K562 (cell line): ENCODE data around the gene CCDC192. TPM values are rescaled to one million over a fixed set of nuclear protein-coding genes. Genes with fewer than 3 reads are reported as not detected.

Experiments
- ATAC-seq: fragments of 200-7000 bp; cut with Tn5 transposase; 3 replicates; pipeline ENCODE4 v1.9.1; 2020; ENCODE audit warnings: moderate library complexity
- BruUV-seq: library from RNA; stranded (reverse); fragments of 400-500 nt; replicated peaks from 2 replicates; lab custom pipeline; 2021; lab: Mats Ljungman, UMichigan
- CTCF ChIA-PET: fragments of 300-600 bp; formaldehyde crosslinking; extraction: SDS; loops from one replicate; lab custom pipeline; 2021; ENCODE audit warnings: low intra/inter-chr PET ratio; lab: Yijun Ruan, JAX
- POLR2A ChIA-PET: fragments of 300-600, 350-650 bp; sonication (Branson Sonifier 250); formaldehyde crosslinking; extraction: SDS; loops from one replicate; lab custom pipeline; 2021; ENCODE audit warnings: antibody characterized with exemption, inconsistent platforms; lab: Yijun Ruan, JAX
- DNase-seq, 4 experiments: peaks; one replicate each; pipeline versions ENCODE4 v3.0.0 to v3.0.0-alpha.2; 2011 to 2018; ENCODE audit warnings: low spot score in 3 of 4, mixed read lengths in 3 of 4; ENCODE audit errors: extremely low read depth in 1 of 4
- FAIRE-seq: peaks from 2 replicates; lab custom pipeline; 2011; peaks lifted over from hg19 to GRCh38; lab: Jason Lieb, UNC
- H2AFZ ChIP-seq: 2 replicates; pipeline ENCODE4 v1.6.0; 2011; ENCODE audit warnings: low read depth, low read length, control low read depth, inconsistent platforms
- H3K27ac ChIP-seq: fragments of 200-600 bp; 3 replicates; pipeline ENCODE4 v1.8.0; 2011; ENCODE audit warnings: low read depth, mild to moderate bottlenecking, control low read depth, inconsistent platforms, low read length, moderate library complexity, mixed read lengths; ENCODE audit errors: extremely low read depth
- H3K27me3 ChIP-seq, 2 experiments: fragments of 300-600 bp in 1 of 2; 2 replicates in 1 of 2; 3 replicates in 1 of 2; pipeline versions ENCODE4 v1.6.0 to v1.8.0; 2011; ENCODE audit warnings: inconsistent platforms in 2 of 2, low read length in 2 of 2, mild to moderate bottlenecking in 1 of 2, mixed read lengths in 1 of 2, moderate library complexity in 1 of 2; ENCODE audit not compliant: control insufficient read depth in 2 of 2, insufficient read depth in 2 of 2
- H3K36me3 ChIP-seq: fragments of 300-600 bp; 3 replicates; pipeline ENCODE4 v1.8.0; 2011; ENCODE audit warnings: mild to moderate bottlenecking, low read length, inconsistent platforms; ENCODE audit not compliant: control insufficient read depth, insufficient read depth
- H3K4me1 ChIP-seq, 2 experiments: fragments of 200-600 bp in 1 of 2; replicated peaks in 1 of 2; 2 replicates in 1 of 2; 3 replicates in 1 of 2; pipeline versions ENCODE4 v1.5.1 to v1.8.0; 2011; ENCODE audit warnings: inconsistent platforms in 2 of 2, low read length in 2 of 2, mild to moderate bottlenecking in 1 of 2, mixed read lengths in 1 of 2, moderate library complexity in 1 of 2; ENCODE audit not compliant: control insufficient read depth in 2 of 2, insufficient read depth in 2 of 2
- H3K4me2 ChIP-seq: 2 replicates; pipeline ENCODE4 v1.6.1; 2011; ENCODE audit warnings: low read length, control low read depth, inconsistent platforms, mixed read lengths; ENCODE audit not compliant: insufficient read depth
- H3K4me3 ChIP-seq: fragments of 200-600 bp; sonication (generic), shearing (Covaris generic); 2 replicates; pipeline ENCODE4 v1.5.1; 2016; ENCODE audit warnings: control low read depth, inconsistent platforms
- H3K79me2 ChIP-seq: fragments of 200-600 bp; 3 replicates; pipeline ENCODE4 v1.8.0; 2011; ENCODE audit warnings: low read length, inconsistent platforms; ENCODE audit not compliant: control insufficient read depth, insufficient read depth
- H3K9ac ChIP-seq, 2 experiments: 2 replicates each; pipeline versions ENCODE4 v1.6.0 to v1.6.1; 2011; ENCODE audit warnings: low read depth in 2 of 2, low read length in 2 of 2, control low read depth in 1 of 2, inconsistent platforms in 1 of 2, mild to moderate bottlenecking in 1 of 2, mixed read lengths in 1 of 2; ENCODE audit not compliant: insufficient read depth in 1 of 2
- H3K9me1 ChIP-seq: one replicate; pipeline ENCODE4 v1.6.0; 2011; ENCODE audit warnings: inconsistent platforms, mild to moderate bottlenecking, low read length, moderate library complexity; ENCODE audit not compliant: control insufficient read depth, insufficient read depth
- H3K9me3 ChIP-seq: replicated peaks from 2 replicates; pipeline ENCODE4 v1.5.1; 2011; ENCODE audit warnings: low read depth, low read length, inconsistent platforms; ENCODE audit not compliant: control insufficient read depth, insufficient read depth
- H4K20me1 ChIP-seq: replicated peaks from 2 replicates; pipeline ENCODE4 v1.6.1; 2011; ENCODE audit warnings: low read length, inconsistent platforms, mixed read lengths; ENCODE audit not compliant: control insufficient read depth, insufficient read depth
- PHTF2 ChIP-seq: fragments of 250-450 bp; sonication (Bioruptor Pico); IDR thresholded peaks from 2 replicates; pipeline ENCODE4 v1.5.0; 2021; ENCODE audit warnings: mild to moderate bottlenecking
- ZNF407 ChIP-seq: fragments of 450-650 bp; IDR thresholded peaks from 2 replicates; pipeline ENCODE4 v1.6.1; 2016; ENCODE audit warnings: low read depth
- ZNF512 ChIP-seq: IDR thresholded peaks from 2 replicates; pipeline ENCODE4 v1.6.1; 2016; ENCODE audit warnings: missing genetic modification characterization, missing compliant biosample characterization
- ZNF584 ChIP-seq: fragments of 200-800 bp; sonication (Bioruptor generic); IDR thresholded peaks from 2 replicates; pipeline ENCODE4 v1.6.1; 2016; ENCODE audit warnings: low read depth, mild to moderate bottlenecking, missing genetic modification characterization, missing compliant biosample characterization
- WGBS: fragments of 100-300 bp; shearing (Covaris generic); methylation state at CpG from one replicate; pipeline ENCODE4 v1.1.6; 2016; ENCODE audit warnings: low coverage, mixed read lengths; ENCODE audit not compliant: insufficient coverage; ENCODE audit errors: missing lambda C conversion rate; 5-methylcytosine and 5-hydroxymethylcytosine counted together
- in situ Hi-C: fragments of 300-500 bp; cut with MboI; formaldehyde crosslinking; loops from 4 replicates; pipeline ENCODE4 v1.15.0; 2018; ENCODE audit warnings: inconsistent platforms, mixed read lengths
- intact Hi-C: fragments of 100-400 bp; cut with micrococcal nuclease; formaldehyde crosslinking; loops from 2 replicates; pipeline ENCODE4 v1.14.2; 2022
- polyA plus RNA-seq, 8 experiments: library from polyadenylated mRNA; depleted of rRNA in 4 of 8; stranded (reverse) in 5 of 8; unstranded in 3 of 8; fragments of >200 nt; fragmentation: Nextera tagmentation in 2 of 8; fragmentation: Illumina TruSeq in 1 of 8; extraction: Ambion mirVana in 2 of 8; extraction: Trizol in 1 of 8; gene quantifications; 2 replicates each; pipeline versions ENCODE4 v1.2.1 to v1.2.3, GENCODE V29; 2011 to 2014; ENCODE audit warnings: inconsistent platforms in 1 of 8, missing spikeins in 1 of 8
- total RNA-seq, 7 experiments: library from RNA; depleted of rRNA in 6 of 7; stranded (reverse); fragments of >200 nt in 6 of 7; fragmentation: Illumina TruSeq in 2 of 7; extraction: Trizol in 2 of 7; gene quantifications; 2 replicates each; pipeline versions ENCODE4 v1.2.1 to v1.2.3, GENCODE V29; 2011 to 2021; ENCODE audit warnings: low replicate concordance in 1 of 7

CCDC192 gene
- total and polyA plus RNA-seq, 9 of the 15 experiments (the other 6 are each of a cell fraction or from before 2014, with no cell fraction given): 0.21 to 0.66 (median 0.38) TPM; not detected in 2

DNA sequence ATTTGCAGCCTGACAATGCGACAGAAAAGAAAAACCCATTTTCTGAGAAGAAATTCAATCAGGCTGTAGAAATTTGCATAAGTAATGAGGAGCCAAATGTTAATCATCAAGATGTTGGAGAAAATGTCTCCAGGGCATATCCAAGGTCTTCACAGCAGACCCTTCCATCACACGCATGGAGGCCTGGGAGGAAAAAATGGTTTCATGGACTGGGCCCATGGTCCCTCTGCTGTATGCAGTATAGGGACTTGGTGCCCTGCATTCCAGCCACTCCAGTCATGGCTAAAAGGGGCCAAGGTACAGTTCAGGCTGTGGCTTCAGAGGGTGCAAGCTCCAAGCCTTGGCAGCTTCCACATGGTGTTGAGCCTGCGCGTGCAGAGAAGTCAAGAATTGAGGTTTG is 73.3 kb downstream of the CCDC192 start:
- Histone ChIP-seq H3K9me3 (no peaks in the 10 kb centered on the region), H4K20me1 (no peaks in the 10 kb centered on the region), H3K27ac (no peak overlapping the region), H3K4me2 (no peak overlapping the region), H3K4me1 (no peaks in the 10 kb centered on the region), H3K9ac (no peak overlapping the region), H3K79me2 (no peaks in the 10 kb centered on the region), H3K9me1 (no peaks in the 10 kb centered on the region), H3K36me3 (no peaks in the 10 kb centered on the region), H2AFZ (no peak overlapping the region), H3K27me3 (no peaks in the 10 kb centered on the region), H3K4me3 (no peak overlapping the region)
- WGBS: 4% methylated on average over 4 of the region's 4 CpGs
- no peak for DNase-seq
- ChIA-PET CTCF (no interaction called here), POLR2A (no interaction called here)
- no TSS peak for BruUV-seq
- no peak for FAIRE-seq
- in situ Hi-C loops (no loop called here), intact Hi-C loops (no loop called here)
- ATAC-seq: no peak
- TF ChIP-seq PHTF2 (CRISPR knock-in tag): no peak
- no peak for TF ChIP-seq ZNF512 (tag)
- no peak for TF ChIP-seq ZNF584 (CRISPR knock-in tag)
- TF ChIP-seq ZNF407: no peak
